DND-41 (cell line): ENCODE measurements around the gene RIPOR3.

Source experiments
- ATAC-seq: fragments of 200-7000 bp; cut with Tn5 transposase; 3 replicates; pipeline ENCODE4 v1.9.1; 2021; ENCODE audit warnings: low read depth; ENCODE audit not compliant: insufficient read depth
- DNase-seq: peaks from one replicate; pipeline ENCODE4 v3.0.0-alpha.2; 2020
- H2AFZ ChIP-seq: 2 replicates; pipeline ENCODE4 v1.6.0; 2012; ENCODE audit warnings: low read depth, low read length
- H3K27ac ChIP-seq: 2 replicates; pipeline ENCODE4 v1.5.1; 2012; ENCODE audit warnings: low read length, inconsistent platforms
- H3K27me3 ChIP-seq: fragments of 200-600 bp; sonication (generic); 2 replicates; pipeline ENCODE4 v1.6.0; 2012; ENCODE audit warnings: low read length, mild to moderate bottlenecking, inconsistent platforms; ENCODE audit not compliant: insufficient read depth, poor library complexity
- H3K36me3 ChIP-seq: 2 replicates; pipeline ENCODE4 v1.5.1; 2012; ENCODE audit warnings: low read length, inconsistent platforms; ENCODE audit not compliant: insufficient read depth
- H3K4me1 ChIP-seq: 2 replicates; pipeline ENCODE4 v1.5.1; 2012; ENCODE audit warnings: mild to moderate bottlenecking, low read length; ENCODE audit not compliant: insufficient read depth
- H3K4me2 ChIP-seq: 2 replicates; pipeline ENCODE4 v1.6.0; 2012; ENCODE audit warnings: mild to moderate bottlenecking, moderate library complexity, low read length, inconsistent platforms; ENCODE audit not compliant: insufficient read depth
- H3K4me3 ChIP-seq, 2 experiments: fragments of 200-600 bp in 1 of 2; shearing (Covaris generic) in 1 of 2; 2 replicates each; pipeline ENCODE4 v1.5.1; 2012 to 2016; ENCODE audit warnings: inconsistent platforms in 2 of 2, low read length in 2 of 2, mild to moderate bottlenecking in 2 of 2, low read depth in 1 of 2, moderate library complexity in 1 of 2
- H3K79me2 ChIP-seq: 2 replicates; pipeline ENCODE4 v1.6.0; 2012; ENCODE audit warnings: low read length, inconsistent platforms; ENCODE audit not compliant: insufficient read depth
- H3K9ac ChIP-seq: 2 replicates; pipeline ENCODE4 v1.6.0; 2012; ENCODE audit warnings: low read depth, mild to moderate bottlenecking, inconsistent platforms, low read length, moderate library complexity
- H3K9me3 ChIP-seq: 2 replicates; pipeline ENCODE4 v1.5.1; 2012; ENCODE audit warnings: low read length, moderate library complexity, mild to moderate bottlenecking, inconsistent platforms; ENCODE audit not compliant: insufficient read depth, severe bottlenecking
- H4K20me1 ChIP-seq: 2 replicates; pipeline ENCODE4 v1.6.0; 2012; ENCODE audit warnings: low read length; ENCODE audit not compliant: insufficient read depth
- CTCF ChIP-seq: IDR thresholded peaks from 2 replicates; pipeline ENCODE4 v1.5.1; 2012; ENCODE audit warnings: borderline replicate concordance, low read length, moderate library complexity, mild to moderate bottlenecking; ENCODE audit not compliant: poor library complexity, severe bottlenecking; ENCODE audit errors: extremely low read depth
- EZH2 ChIP-seq: IDR thresholded peaks from 3 replicates; pipeline ENCODE4 v1.6.1; 2012; ENCODE audit warnings: borderline replicate concordance, low read depth, mild to moderate bottlenecking, moderate library complexity, low read length, inconsistent platforms; ENCODE audit not compliant: severe bottlenecking

Gene RIPOR3

GRCh38 chr20:50724112-50724725 lies 32.9 kb upstream of the RIPOR3 start:
- DNase-seq, result no peak
- Histone ChIP-seq H3K9me3 (no peaks in the 10 kb centered on the region), H4K20me1 (no peaks in the 10 kb centered on the region), H3K36me3 (no peaks in the 10 kb centered on the region), H3K9ac (no peak overlapping the region), H3K27ac (no peak overlapping the region), H3K79me2 (no peaks in the 10 kb centered on the region), H3K4me2 (no peak overlapping the region), H3K4me1 (no peaks in the 10 kb centered on the region), H3K4me3 (no peak overlapping the region), H3K27me3 (peaks cover 4% of the 10 kb centered on the region), H2AFZ (no peak overlapping the region)
- TF ChIP-seq CTCF (no peak), EZH2 (no peak)
- ATAC-seq, result no peak

- no peaks in the 10 kb centered on the region for H3K4me1 ChIP-seq
- no peak for DNase-seq
- H3K27ac ChIP-seq, result no peak overlapping the region
Measured at GRCh38 chr20:50723672-50724071, 32.3 kb upstream of the RIPOR3 start.

GRCh38 chr20:50722424-50723155 lies 31.2 kb upstream of the RIPOR3 start:
- Histone ChIP-seq H3K9ac (no peak overlapping the region), H3K27me3 (peaks cover 8% of the 10 kb centered on the region), H3K4me1 (no peaks in the 10 kb centered on the region), H3K4me2 (no peak overlapping the region), H3K36me3 (no peaks in the 10 kb centered on the region), H3K9me3 (no peaks in the 10 kb centered on the region), H3K4me3 (no peak overlapping the region), H2AFZ (no peak overlapping the region), H3K79me2 (no peaks in the 10 kb centered on the region), H4K20me1 (no peaks in the 10 kb centered on the region), H3K27ac (no peak overlapping the region)
- ATAC-seq (no peak), DNase-seq (no peak)
- TF ChIP-seq CTCF, result no peak
- no peak for TF ChIP-seq EZH2

More at GRCh38 chr20:50723672-50724071, 32.3 kb upstream of the RIPOR3 start:
- H3K9ac ChIP-seq, result no peak overlapping the region
- H3K27me3 ChIP-seq, result peaks cover 4% of the 10 kb centered on the region
- H3K4me3 ChIP-seq, result no peak overlapping the region
- H4K20me1 ChIP-seq, result no peaks in the 10 kb centered on the region
- no peak for ATAC-seq
- H3K79me2 ChIP-seq, result no peaks in the 10 kb centered on the region
- no peak overlapping the region for H2AFZ ChIP-seq
- H3K4me2 ChIP-seq, result no peak overlapping the region
- TF ChIP-seq CTCF (no peak), EZH2 (no peak)
- H3K9me3 ChIP-seq, result no peaks in the 10 kb centered on the region
- H3K36me3 ChIP-seq, result no peaks in the 10 kb centered on the region
